SIG-M5 treated with dmso at 0.1 percent for 504 hours (cell line): ENCODE data around the gene KLF8.

Experiments
- DNase-seq: peaks from one replicate; lab custom pipeline; 2025; ENCODE audit not compliant: unreplicated experiment; lab: John Stamatoyannopoulos, UW

KLF8 gene

DNA sequence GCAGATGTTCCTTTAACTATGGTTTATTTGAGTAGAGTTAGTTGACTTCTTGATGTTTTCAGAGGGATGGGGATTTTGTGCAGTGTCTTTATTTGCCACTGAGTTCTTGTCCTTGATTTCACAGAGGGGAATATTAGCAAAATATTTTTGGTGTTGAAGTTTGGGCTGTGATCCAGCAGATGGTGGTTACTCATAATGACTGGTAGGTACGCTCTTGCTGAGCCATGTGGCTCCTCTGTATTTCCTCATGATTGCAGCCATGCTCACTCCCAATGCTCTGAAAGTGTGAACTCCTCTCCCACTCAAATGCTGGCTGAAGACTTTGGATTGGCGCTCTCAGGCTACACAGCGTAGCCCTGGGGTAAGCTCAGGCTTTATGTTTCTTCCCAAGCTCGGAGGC, 77.7 kb downstream of the KLF8 start:
- DNase-seq, result no peak

- DNase-seq, result no peak
Observed at GRCh38 chrX:56310581-56310980, 78.4 kb downstream of the KLF8 start.

GRCh38 chrX:56313308-56313707, 81.2 kb downstream of the KLF8 start:
- no peak for DNase-seq

DNA sequence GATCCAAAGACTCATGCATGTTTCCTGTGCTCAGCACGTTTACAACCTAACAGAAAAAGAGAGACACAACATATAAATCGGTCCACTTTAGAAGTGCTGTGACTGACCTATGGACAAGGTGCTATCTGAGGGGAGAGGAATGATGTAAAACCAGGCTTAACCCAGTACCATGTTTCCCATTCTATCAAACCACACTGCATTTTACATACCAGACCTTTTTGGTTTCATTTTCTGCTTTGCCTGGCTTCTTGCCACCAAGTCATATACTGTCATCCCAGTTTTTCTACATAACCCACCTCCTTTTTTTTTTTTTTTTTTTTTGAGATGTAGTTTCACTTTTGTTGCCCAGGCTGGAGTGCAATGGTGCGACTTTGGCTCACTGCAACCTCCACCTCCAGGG, 82.2 kb downstream of the KLF8 start:
- DNase-seq, result no peak

DNA sequence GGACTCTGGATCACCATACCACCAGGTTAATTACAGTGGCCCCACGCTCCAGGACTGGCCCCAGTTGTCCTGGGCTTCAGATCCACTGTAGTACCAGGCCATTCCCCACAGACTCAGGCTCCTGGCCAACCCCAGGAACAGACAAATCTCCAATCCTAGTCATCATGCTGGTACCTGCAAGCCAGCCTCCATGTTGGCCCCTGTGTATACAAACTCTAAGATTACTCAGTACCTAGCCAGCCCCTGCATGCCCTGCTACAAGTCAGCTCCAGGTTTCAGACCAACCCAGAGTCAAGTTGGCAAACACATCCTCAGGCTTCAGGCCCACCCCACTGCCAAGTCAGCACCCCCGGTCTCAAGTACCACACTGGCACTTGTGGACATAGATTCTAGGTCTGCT, 85.9 kb downstream of the KLF8 start:
- no peak for DNase-seq

GRCh38 chrX:56319165-56319564, 87.0 kb downstream of the KLF8 start:
- DNase-seq, result no peak
